ENCODE results near the gene EXOSC5. TPM values are rescaled to one million over a fixed set of nuclear protein-coding genes. Genes with fewer than 3 reads are reported as not detected.

The EXOSC5 gene
- total RNA-seq, 1 donor = 14.5 TPM

DNA sequence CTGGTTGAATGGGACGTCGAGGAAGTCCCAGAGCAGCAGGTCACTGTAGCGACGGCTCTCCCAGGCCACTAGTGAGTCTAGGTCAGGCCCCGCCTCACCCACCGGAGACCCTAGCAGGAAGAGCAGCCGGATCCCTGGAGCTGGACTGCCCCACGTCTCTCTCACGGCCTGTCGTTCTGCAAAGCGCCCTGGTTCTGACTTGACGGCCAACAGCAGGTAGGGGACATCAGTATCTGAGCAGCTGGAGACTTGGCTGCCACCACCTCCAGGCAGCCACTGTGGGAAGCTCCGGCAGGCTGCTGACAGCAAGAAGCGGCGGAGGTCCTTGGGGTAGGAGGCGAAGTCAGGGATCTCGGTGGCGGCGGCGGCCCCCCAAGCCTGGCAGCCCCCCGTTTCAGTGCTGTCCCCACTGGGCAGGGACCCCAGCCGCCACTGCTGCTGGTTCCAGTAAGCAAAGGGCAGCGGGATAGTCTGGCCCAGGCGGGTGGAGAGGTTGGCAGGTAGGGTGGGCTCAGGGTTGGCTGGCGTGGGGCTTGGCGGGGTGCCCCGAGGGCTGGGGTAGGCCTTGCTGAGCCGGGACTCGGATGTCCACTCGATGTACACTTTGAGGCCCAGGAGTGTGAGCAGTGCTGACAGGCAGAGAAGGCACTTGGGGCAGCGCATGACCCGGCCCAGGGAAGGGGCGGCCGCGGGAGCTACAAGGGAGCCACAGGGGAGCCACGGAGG is 29.1 kb upstream of the EXOSC5 start:
- H3K27me3 ChIP-seq (ENCODE audit: insufficient read depth, low read length) = no peaks in the 10 kb centered on the region
- TF ChIP-seq, protein P1, sequence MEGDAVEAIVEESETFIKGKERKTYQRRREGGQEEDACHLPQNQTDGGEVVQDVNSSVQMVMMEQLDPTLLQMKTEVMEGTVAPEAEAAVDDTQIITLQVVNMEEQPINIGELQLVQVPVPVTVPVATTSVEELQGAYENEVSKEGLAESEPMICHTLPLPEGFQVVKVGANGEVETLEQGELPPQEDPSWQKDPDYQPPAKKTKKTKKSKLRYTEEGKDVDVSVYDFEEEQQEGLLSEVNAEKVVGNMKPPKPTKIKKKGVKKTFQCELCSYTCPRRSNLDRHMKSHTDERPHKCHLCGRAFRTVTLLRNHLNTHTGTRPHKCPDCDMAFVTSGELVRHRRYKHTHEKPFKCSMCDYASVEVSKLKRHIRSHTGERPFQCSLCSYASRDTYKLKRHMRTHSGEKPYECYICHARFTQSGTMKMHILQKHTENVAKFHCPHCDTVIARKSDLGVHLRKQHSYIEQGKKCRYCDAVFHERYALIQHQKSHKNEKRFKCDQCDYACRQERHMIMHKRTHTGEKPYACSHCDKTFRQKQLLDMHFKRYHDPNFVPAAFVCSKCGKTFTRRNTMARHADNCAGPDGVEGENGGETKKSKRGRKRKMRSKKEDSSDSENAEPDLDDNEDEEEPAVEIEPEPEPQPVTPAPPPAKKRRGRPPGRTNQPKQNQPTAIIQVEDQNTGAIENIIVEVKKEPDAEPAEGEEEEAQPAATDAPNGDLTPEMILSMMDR (IDR thresholded peaks at IDR 0.05; ENCODE audit: extremely low read depth, low read depth, low read length) = no peak
- DNase-seq (ENCODE audit: insufficient read length, low spot score, missing footprints) = peak; percentile 41
- no peak overlapping the region for H3K27ac ChIP-seq (ENCODE audit: low read depth, low read length)
- peaks cover 4% of the 10 kb centered on the region for H4K20me1 ChIP-seq (ENCODE audit: insufficient read depth, low read length)
- H3K4me3 ChIP-seq (ENCODE audit: insufficient read depth, low read length) = no peak overlapping the region
- H3K4me2 ChIP-seq (ENCODE audit: insufficient read depth, low read length) = no peak overlapping the region
- peaks cover 13% of the 10 kb centered on the region for H3K36me3 ChIP-seq (ENCODE audit: insufficient read depth, low read length)
- no peaks in the 10 kb centered on the region for H3K9me3 ChIP-seq (ENCODE audit: low read depth, low read length)
- H2AFZ ChIP-seq (ENCODE audit: low read length) = no peak overlapping the region
- peaks cover 4% of the 10 kb centered on the region for H3K4me1 ChIP-seq (ENCODE audit: insufficient read depth, low read length)
- H3K79me2 ChIP-seq (ENCODE audit: insufficient read depth, low read length) = no peaks in the 10 kb centered on the region

DNA sequence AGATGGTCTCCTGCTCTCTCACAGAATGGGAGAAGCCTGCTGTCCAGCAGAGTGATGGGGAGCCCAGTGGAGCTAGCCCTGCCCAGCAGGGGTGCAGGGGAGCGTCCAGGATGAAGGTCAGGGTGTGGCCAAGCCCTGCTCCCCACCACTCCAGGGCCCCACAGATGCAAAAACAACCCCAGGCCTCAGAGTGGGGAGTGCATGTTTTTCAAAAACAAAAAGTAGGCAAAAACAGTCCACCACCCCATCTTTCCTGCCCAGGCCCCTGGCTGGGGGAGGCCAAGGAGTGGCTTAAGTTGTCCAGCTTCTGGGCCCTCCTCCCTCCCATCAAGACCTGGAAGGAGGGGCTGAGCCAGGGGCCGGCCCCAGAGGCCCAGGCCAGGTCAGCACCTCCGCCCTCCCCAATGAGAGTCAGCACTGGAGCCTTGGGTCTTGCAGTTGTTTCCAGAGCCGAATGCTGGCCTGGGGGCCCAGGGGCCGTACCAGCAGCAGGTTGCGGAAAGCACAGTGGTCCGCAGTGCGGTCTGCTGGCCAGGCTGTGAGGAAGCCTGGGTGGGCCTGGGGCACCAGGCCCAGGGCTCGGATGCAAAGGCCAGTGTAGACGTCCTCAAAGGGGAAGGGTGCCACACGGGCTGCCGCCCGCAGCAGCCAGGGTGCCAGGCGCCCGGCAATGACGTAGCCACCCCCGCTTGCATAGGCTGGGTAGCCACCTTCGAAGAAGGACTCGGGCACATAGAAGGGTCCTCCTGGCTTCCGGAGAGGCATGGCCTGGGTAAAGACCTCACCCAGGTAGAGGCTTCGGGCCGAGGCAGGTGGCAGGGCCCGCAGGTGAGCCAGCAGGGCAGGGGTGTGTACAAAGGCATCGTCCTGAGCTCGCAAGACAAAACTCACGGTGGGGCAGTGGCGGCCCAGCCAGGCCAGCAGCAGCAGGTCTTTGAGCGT is 28.3 kb upstream of the EXOSC5 start:
- peak; percentile 86 for DNase-seq (ENCODE audit: insufficient read length, low spot score, missing footprints)
- H3K79me2 ChIP-seq (ENCODE audit: insufficient read depth, low read length) = no peaks in the 10 kb centered on the region
- peaks cover 4% of the 10 kb centered on the region for H3K4me1 ChIP-seq (ENCODE audit: insufficient read depth, low read length)
- H3K27ac ChIP-seq (ENCODE audit: low read depth, low read length) = no peak overlapping the region
- peaks cover 16% of the 10 kb centered on the region for H3K36me3 ChIP-seq (ENCODE audit: insufficient read depth, low read length)
- no peaks in the 10 kb centered on the region for H3K9me3 ChIP-seq (ENCODE audit: low read depth, low read length)
- H2AFZ ChIP-seq (ENCODE audit: low read length) = no peak overlapping the region
- H4K20me1 ChIP-seq (ENCODE audit: insufficient read depth, low read length) = no peaks in the 10 kb centered on the region
- H3K27me3 ChIP-seq (ENCODE audit: insufficient read depth, low read length) = no peaks in the 10 kb centered on the region
- TF ChIP-seq, protein P1 (IDR thresholded peaks at IDR 0.05; ENCODE audit: extremely low read depth, low read depth, low read length) = no peak
- no peak overlapping the region for H3K4me2 ChIP-seq (ENCODE audit: insufficient read depth, low read length)
- H3K4me3 ChIP-seq (ENCODE audit: insufficient read depth, low read length) = no peak overlapping the region

DNA sequence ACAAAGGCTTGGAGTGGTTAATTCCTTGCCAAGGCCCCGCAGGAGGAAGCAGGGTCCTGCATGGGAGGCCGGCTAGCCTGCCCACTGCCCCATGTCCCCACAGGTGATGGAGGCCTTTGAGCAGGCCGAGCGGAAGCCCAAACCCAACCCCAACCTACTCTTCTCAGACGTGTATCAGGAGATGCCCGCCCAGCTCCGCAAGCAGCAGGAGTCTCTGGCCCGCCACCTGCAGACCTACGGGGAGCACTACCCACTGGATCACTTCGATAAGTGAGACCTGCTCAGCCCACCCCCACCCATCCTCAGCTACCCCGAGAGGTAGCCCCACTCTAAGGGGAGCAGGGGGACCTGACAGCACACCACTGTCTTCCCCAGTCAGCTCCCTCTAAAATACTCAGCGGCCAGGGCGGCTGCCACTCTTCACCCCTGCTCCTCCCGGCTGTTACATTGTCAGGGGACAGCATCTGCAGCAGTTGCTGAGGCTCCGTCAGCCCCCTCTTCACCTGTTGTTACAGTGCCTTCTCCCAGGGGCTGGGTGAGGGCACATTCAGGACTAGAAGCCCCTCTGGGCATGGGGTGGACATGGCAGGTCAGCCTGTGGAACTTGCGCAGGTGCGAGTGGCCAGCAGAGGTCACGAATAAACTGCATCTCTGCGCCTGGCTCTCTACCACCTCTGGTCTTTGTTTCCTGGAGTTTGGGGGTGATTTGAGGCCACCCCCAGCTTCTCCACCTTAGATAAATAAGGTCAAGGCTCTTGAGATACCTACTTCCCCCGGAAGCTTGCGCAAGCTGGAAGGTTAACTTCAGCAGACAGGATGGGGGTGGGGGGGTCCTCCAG is 27.4 kb upstream of the EXOSC5 start:
- Histone ChIP-seq H3K36me3 (ENCODE audit: insufficient read depth, low read length) (peaks cover 23% of the 10 kb centered on the region), H3K79me2 (ENCODE audit: insufficient read depth, low read length) (no peaks in the 10 kb centered on the region), H3K4me2 (ENCODE audit: insufficient read depth, low read length) (no peak overlapping the region), H3K4me1 (ENCODE audit: insufficient read depth, low read length) (peaks cover 4% of the 10 kb centered on the region), H3K27me3 (ENCODE audit: insufficient read depth, low read length) (no peaks in the 10 kb centered on the region), H3K27ac (ENCODE audit: low read depth, low read length) (no peak overlapping the region), H3K9me3 (ENCODE audit: low read depth, low read length) (no peaks in the 10 kb centered on the region), H2AFZ (ENCODE audit: low read length) (no peak overlapping the region), H4K20me1 (ENCODE audit: insufficient read depth, low read length) (no peaks in the 10 kb centered on the region), H3K4me3 (ENCODE audit: insufficient read depth, low read length) (no peak overlapping the region)
- peak; percentile 50 for DNase-seq (ENCODE audit: insufficient read length, low spot score, missing footprints)
- TF ChIP-seq, protein P1 (IDR thresholded peaks at IDR 0.05; ENCODE audit: extremely low read depth, low read depth, low read length) = no peak
